Gastroesophageal sphincter (tissue), 3 donors: ENCODE data around the gene DYNC2H1.

Experiments used
- CTCF ChIP-seq, 4 experiments: fragments of 200-600 bp in 2 of 4; fragments of 450-650 bp in 2 of 4; sonication (generic) in 1 of 4; IDR thresholded peaks; one replicate each; pipeline ENCODE4 v1.5.1; 2017 to 2019; ENCODE audit warnings: antibody characterized with exemption in 4 of 4, mild to moderate bottlenecking in 2 of 4, moderate library complexity in 2 of 4
- POLR2A ChIP-seq, 2 donors: fragments of 450-650 bp; IDR thresholded peaks; one replicate each; pipeline ENCODE4 v1.6.1; 2017; ENCODE audit warnings: antibody characterized with exemption in 2 of 2, mild to moderate bottlenecking in 2 of 2, moderate library complexity in 1 of 2

GRCh38 chr11:103520792-103521191, 411.6 kb downstream of the DYNC2H1 start:
- TF ChIP-seq CTCF (IDR thresholded peaks at IDR 0.05) (no peak), POLR2A (IDR thresholded peaks at IDR 0.05) (no peak)
